Activated CD8-positive, alpha-beta memory T cell treated with anti-CD3 and anti-CD28 coated beads for 4 hours (primary cell): ENCODE measurements around the gene DOK5.

Experiments
- DNase-seq, 2 donors: peaks; one replicate each; pipeline ENCODE4 v3.0.0-alpha.2; 2020; ENCODE audit warnings: low read depth in 2 of 2

Gene DOK5

GRCh38 chr20:54692168-54692887 is 216.9 kb downstream of the DOK5 start:
- DNase-seq = no peak

- no peak for DNase-seq
Observed at GRCh38 chr20:54694516-54694915, 219.1 kb downstream of the DOK5 start.

- no peak for DNase-seq
Observed at GRCh38 chr20:54698373-54698772, 223.0 kb downstream of the DOK5 start.
